Hepatocyte (in vitro differentiated cells): ENCODE data around the gene RPS15.

ENCODE experiments used
- EZH2 ChIP-seq: fragments of 200-600 bp; sonication (generic); IDR thresholded peaks from 2 replicates; pipeline ENCODE4 v1.6.1; 2016; ENCODE audit warnings: antibody characterized with exemption, mild to moderate bottlenecking, borderline replicate concordance
- EZH2phosphoT487 ChIP-seq: fragments of 200-600 bp; sonication (generic); IDR thresholded peaks from one replicate; pipeline ENCODE4 v1.6.1; 2018; ENCODE audit warnings: antibody characterized with exemption, mild to moderate bottlenecking, low read depth, moderate library complexity; ENCODE audit not compliant: unreplicated experiment, severe bottlenecking
- TF ChIP-seq, protein P1 (sequence below): fragments of 200-600 bp; sonication (generic); IDR thresholded peaks from 2 replicates; pipeline ENCODE4 v1.5.1; 2016; ENCODE audit warnings: antibody characterized with exemption, mild to moderate bottlenecking; ENCODE audit not compliant: poor library complexity

DNA sequence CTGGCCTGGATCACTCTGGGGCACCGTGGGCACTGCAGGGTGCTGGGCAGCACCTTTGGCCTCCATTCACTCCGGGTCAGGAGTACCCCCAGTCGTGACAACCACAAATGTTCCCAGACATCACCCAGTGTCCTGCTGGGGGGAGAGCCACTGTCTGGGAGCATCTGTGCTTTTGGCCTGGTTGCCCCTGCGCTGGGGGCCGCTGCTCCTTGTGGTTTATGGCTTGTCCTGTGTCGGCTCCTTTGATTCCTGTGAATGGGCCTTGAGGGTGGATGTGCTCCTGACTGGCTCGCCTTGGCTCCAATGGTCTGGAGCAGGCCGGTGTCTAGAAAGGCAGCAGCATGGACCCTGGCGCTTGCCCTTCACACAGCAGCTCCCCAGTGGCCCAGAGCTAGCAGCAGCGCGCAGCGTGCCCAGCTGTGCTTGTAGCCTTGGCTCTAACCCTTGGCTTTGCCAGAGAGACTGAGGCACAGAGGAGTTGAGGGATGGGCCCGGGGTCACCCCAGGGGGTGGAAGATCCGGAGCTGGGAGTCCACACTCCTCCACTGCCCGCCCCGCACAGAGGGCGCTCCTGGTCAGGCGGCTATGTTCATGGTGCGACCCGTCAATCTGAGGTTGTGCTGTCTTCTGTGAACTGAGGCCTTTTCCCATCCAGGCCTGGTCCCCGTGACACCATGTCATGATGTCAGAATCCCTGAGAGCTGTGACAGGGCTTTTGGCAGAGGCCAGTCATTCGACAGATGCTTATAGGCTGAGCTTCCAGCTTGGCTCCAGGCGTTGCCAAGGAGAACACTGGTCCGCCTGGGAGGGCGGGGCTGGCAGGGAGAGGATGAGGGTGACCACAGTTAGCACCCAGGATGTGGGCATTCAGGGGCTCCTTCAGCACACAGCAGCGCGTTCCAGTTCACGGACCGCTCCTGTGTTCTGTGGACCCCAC lies 26.7 kb upstream of the RPS15 start:
- TF ChIP-seq, protein P1, sequence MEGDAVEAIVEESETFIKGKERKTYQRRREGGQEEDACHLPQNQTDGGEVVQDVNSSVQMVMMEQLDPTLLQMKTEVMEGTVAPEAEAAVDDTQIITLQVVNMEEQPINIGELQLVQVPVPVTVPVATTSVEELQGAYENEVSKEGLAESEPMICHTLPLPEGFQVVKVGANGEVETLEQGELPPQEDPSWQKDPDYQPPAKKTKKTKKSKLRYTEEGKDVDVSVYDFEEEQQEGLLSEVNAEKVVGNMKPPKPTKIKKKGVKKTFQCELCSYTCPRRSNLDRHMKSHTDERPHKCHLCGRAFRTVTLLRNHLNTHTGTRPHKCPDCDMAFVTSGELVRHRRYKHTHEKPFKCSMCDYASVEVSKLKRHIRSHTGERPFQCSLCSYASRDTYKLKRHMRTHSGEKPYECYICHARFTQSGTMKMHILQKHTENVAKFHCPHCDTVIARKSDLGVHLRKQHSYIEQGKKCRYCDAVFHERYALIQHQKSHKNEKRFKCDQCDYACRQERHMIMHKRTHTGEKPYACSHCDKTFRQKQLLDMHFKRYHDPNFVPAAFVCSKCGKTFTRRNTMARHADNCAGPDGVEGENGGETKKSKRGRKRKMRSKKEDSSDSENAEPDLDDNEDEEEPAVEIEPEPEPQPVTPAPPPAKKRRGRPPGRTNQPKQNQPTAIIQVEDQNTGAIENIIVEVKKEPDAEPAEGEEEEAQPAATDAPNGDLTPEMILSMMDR, result no peak
- no peak for TF ChIP-seq EZH2phosphoT487
- TF ChIP-seq EZH2, result no peak
